Psoas muscle (tissue), 8 donors: ENCODE measurements around the gene NCOR1. TPM values are rescaled to one million over a fixed set of nuclear protein-coding genes. Genes with fewer than 3 reads are reported as not detected.

ENCODE experiments used
- ATAC-seq, 4 donors: fragments of 200-7000 bp; cut with Tn5 transposase; one replicate each; pipeline ENCODE4 v1.9.1; 2020; ENCODE audit warnings: moderate library complexity in 3 of 4, mild to moderate bottlenecking in 2 of 4
- DNase-seq, 2 donors: peaks; one replicate each; pipeline ENCODE4 v3.0.0-alpha.2; 2020
- H3K27ac ChIP-seq: fragments of 200-600 bp; one replicate; pipeline ENCODE4 v1.8.0; 2022
- H3K27me3 ChIP-seq, 3 donors: fragments of 200-600 bp in 1 of 3; one replicate each; pipeline versions ENCODE4 v1.6.1 to v1.8.0; 2013 to 2022; ENCODE audit warnings: low read length in 2 of 3, mild to moderate bottlenecking in 2 of 3, moderate library complexity in 1 of 3; ENCODE audit not compliant: insufficient read depth in 3 of 3
- H3K36me3 ChIP-seq, 2 donors: fragments of 200-600 bp in 1 of 2; one replicate each; pipeline versions ENCODE4 v1.6.1 to v1.8.0; 2013 to 2022; ENCODE audit warnings: low read depth in 1 of 2, mild to moderate bottlenecking in 1 of 2, moderate library complexity in 1 of 2; ENCODE audit not compliant: insufficient read depth in 1 of 2
- H3K4me1 ChIP-seq: fragments of 200-600 bp; one replicate; pipeline ENCODE4 v1.8.0; 2022
- H3K4me3 ChIP-seq: fragments of 200-600 bp; one replicate; pipeline ENCODE4 v1.8.0; 2022; ENCODE audit warnings: mild to moderate bottlenecking
- H3K9me3 ChIP-seq: fragments of 200-600 bp; one replicate; pipeline ENCODE4 v1.8.0; 2022
- CTCF ChIP-seq: fragments of 200-600 bp; IDR thresholded peaks from one replicate; pipeline ENCODE4 v1.8.0; 2022; ENCODE audit warnings: antibody characterized with exemption
- WGBS, 3 donors: extraction: QIAGEN DNeasy Blood & Tissue Kit; methylation state at CpG; one replicate each; pipeline versions ENCODE4 v1.1.6 to v1.1.7; 2013; 5-methylcytosine and 5-hydroxymethylcytosine counted together
- intact Hi-C, 2 donors: fragments of 100-400 bp; cut with DNase I; formaldehyde crosslinking; loops; one replicate each; pipeline versions ENCODE4 v1.11.0 to v1.14.2; 2022
- polyA plus RNA-seq, 3 donors: library from polyadenylated mRNA; stranded (reverse); fragments of 200-250 nt; gene quantifications; one replicate each; pipeline ENCODE4 v1.2.3, GENCODE V29; 2013
- total RNA-seq, 4 donors: library from RNA; stranded (reverse); fragmentation: NEBNext Ultra II Directional in 2 of 4; extraction: Animal tissue kit (Norgen Biotek cat#: 25700) in 2 of 4; gene quantifications; one replicate each; pipeline versions ENCODE4 v1.2.1 to v1.2.4, GENCODE V29; 2021 to 2023
- donor health status: healthy with polysubstance abuse.
- donor health status: DM: no; HTN: no; CAD: no; lungs with moderate emphysema.
- donor health status: Bipolar disorder and iron deficiency.
- donor health status: healthy.
- donor health status: DM: yes; HTN: yes; CAD: no.
- donor health status: DM: no; HTN: no; CAD: no.
- donor health status: DM: no; HTN: no; CAD: no.
- donor health status: DM: yes; HTN: yes; CAD: no.

The NCOR1 gene
- total and polyA plus RNA-seq, 7 donors: 22.8 to 102 (median 78.8) TPM

DNA sequence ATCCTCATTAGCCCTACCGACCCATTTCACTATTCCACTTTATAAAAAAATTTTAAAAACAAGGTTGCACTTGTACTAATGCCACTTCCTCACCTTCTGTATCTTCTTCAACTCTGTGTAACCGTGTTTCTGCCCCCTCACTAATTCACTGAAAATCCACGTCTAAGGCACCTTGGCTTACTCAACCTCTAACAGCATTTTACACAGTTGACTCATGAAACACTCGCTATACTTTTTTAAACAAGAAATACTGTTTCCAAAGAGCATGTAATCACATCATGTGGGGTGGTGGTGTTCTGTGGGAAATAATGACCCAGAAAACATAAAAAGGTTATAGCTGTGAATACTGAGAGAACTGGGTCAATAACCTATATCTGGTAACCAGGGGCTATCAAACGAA lies 79.9 kb downstream of the NCOR1 start:
- Histone ChIP-seq H3K36me3 (peaks cover 4 to 82% of the 10 kb centered on the region in 2 donors), H3K4me3 (no peak overlapping the region), H3K4me1 (no peaks in the 10 kb centered on the region), H3K9me3 (no peaks in the 10 kb centered on the region), H3K27me3 (no peaks in the 10 kb centered on the region), H3K27ac (no peak overlapping the region)
- no peak for DNase-seq
- 92 to 96% (median 93%) methylated on average over 5 of the region's 5 CpGs for WGBS, 3 donors
- TF ChIP-seq CTCF: no peak
- no peak for ATAC-seq
- intact Hi-C loops: no loop called here

- no peak overlapping the region for H3K27ac ChIP-seq
- peaks cover 4 to 51% of the 10 kb centered on the region in 2 donors for H3K36me3 ChIP-seq
- no peak for ATAC-seq
- peaks cover 12% of the 10 kb centered on the region for H3K4me1 ChIP-seq
- intact Hi-C loops: no loop called here
- no peak for TF ChIP-seq CTCF
- H3K27me3 ChIP-seq: no peaks in the 10 kb centered on the region
- no peak overlapping the region for H3K4me3 ChIP-seq
- DNase-seq: no peak
- no peaks in the 10 kb centered on the region for H3K9me3 ChIP-seq
- WGBS, 3 donors: 93 to 94% (median 93%) methylated on average over 3 of the region's 3 CpGs
Observed at GRCh38 chr17:16131593-16131992, 83.7 kb downstream of the NCOR1 start.

GRCh38 chr17:16129441-16130205 lies 85.7 kb downstream of the NCOR1 start:
- H3K9me3 ChIP-seq: no peaks in the 10 kb centered on the region
- peak; percentile 51 to 70 (median 58) for ATAC-seq
- no peak for DNase-seq
- TF ChIP-seq CTCF: no peak
- no peak overlapping the region for H3K4me3 ChIP-seq
- H3K27me3 ChIP-seq: no peaks in the 10 kb centered on the region
- peaks cover 0 to 51% of the 10 kb centered on the region in 2 donors for H3K36me3 ChIP-seq
- WGBS, 3 donors: 53 to 79% (median 57%) methylated on average over 6 of the region's 6 CpGs
- peak overlapping the region; percentile 52 for H3K27ac ChIP-seq
- intact Hi-C loops: no loop called here
- peaks cover 12% of the 10 kb centered on the region for H3K4me1 ChIP-seq

DNA sequence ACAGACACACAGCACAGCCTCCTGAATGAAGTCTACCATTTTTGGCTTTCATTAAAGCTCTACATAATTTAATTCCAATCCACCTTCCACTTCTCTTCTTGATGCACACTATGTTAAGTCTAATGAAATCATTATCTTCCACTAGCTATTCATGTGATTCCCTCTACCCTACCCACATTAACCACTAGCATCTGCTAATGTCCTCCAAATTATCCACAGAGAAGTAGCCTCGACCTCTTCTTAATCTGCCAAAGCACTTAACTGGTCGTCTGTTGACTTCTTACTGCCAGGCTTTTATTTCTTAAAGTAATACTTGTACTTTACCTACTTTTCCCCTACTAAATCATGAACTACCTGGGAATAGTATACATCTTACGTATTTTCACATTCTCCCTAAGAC lies 91.8 kb downstream of the NCOR1 start:
- no peak for TF ChIP-seq CTCF
- H3K27me3 ChIP-seq: no peaks in the 10 kb centered on the region
- ATAC-seq (no peak), DNase-seq (no peak)
- no peaks in the 10 kb centered on the region for H3K9me3 ChIP-seq
- 72 to 77% (median 74%) methylated on average over 3 of the region's 3 CpGs for WGBS, 3 donors
- H3K36me3 ChIP-seq: peaks cover 3 to 69% of the 10 kb centered on the region in 2 donors
- H3K4me3 ChIP-seq: no peak overlapping the region
- intact Hi-C loops: no loop called here
- peaks cover 6% of the 10 kb centered on the region for H3K4me1 ChIP-seq
- H3K27ac ChIP-seq: no peak overlapping the region
